H9 (cell line): ENCODE data around the gene DMRT3. TPM values are rescaled to one million over a fixed set of nuclear protein-coding genes. Genes with fewer than 3 reads are reported as not detected.

Experiments used
- DNase-seq: peaks from one replicate; pipeline ENCODE4 v3.0.0-alpha.2; 2017
- H2AFZ ChIP-seq: one replicate; pipeline ENCODE4 v1.6.1; 2013; ENCODE audit warnings: mild to moderate bottlenecking, low read length, control low read depth, moderate library complexity
- H2AK5ac ChIP-seq: 2 replicates; pipeline ENCODE4 v1.6.1; 2013; ENCODE audit warnings: low read length, control low read depth, mixed read lengths; ENCODE audit not compliant: insufficient read length
- H2BK120ac ChIP-seq: one replicate; pipeline ENCODE4 v1.6.1; 2013; ENCODE audit warnings: low read depth, mild to moderate bottlenecking, low read length, control low read depth, inconsistent platforms; ENCODE audit not compliant: poor library complexity, severe bottlenecking
- H2BK12ac ChIP-seq: 2 replicates; pipeline ENCODE4 v1.6.1; 2013; ENCODE audit warnings: low read length, control low read depth, mixed read lengths, low read depth; ENCODE audit not compliant: insufficient read length
- H2BK15ac ChIP-seq: 2 replicates; pipeline ENCODE4 v1.6.1; 2013; ENCODE audit warnings: low read depth, low read length, control low read depth
- H2BK20ac ChIP-seq: one replicate; pipeline ENCODE4 v1.6.1; 2013; ENCODE audit warnings: low read depth, mild to moderate bottlenecking, low read length, control low read depth, inconsistent platforms; ENCODE audit not compliant: poor library complexity, severe bottlenecking
- H2BK5ac ChIP-seq: 2 replicates; pipeline ENCODE4 v1.6.1; 2013; ENCODE audit warnings: low read length, control low read depth, mixed read lengths; ENCODE audit not compliant: insufficient read length
- H3K14ac ChIP-seq: 2 replicates; pipeline ENCODE4 v1.6.1; 2013; ENCODE audit warnings: low read length, control low read depth; ENCODE audit not compliant: insufficient read depth
- H3K18ac ChIP-seq: 2 replicates; pipeline ENCODE4 v1.6.1; 2013; ENCODE audit warnings: low read depth, mild to moderate bottlenecking, mixed read lengths, low read length, control low read depth; ENCODE audit not compliant: insufficient read length
- H3K23ac ChIP-seq: 2 replicates; pipeline ENCODE4 v1.6.1; 2013; ENCODE audit warnings: low read length, control low read depth, mixed read lengths, low read depth; ENCODE audit not compliant: insufficient read length
- H3K23me2 ChIP-seq: 2 replicates; pipeline ENCODE4 v1.6.1; 2013; ENCODE audit warnings: low read depth, mild to moderate bottlenecking, mixed read lengths, low read length, control low read depth; ENCODE audit not compliant: insufficient read length, poor library complexity, severe bottlenecking
- H3K27ac ChIP-seq: 2 replicates; pipeline ENCODE4 v1.5.1; 2013; ENCODE audit warnings: low read length, control low read depth, mixed read lengths, low read depth; ENCODE audit not compliant: insufficient read length
- H3K27me3 ChIP-seq: 2 replicates; pipeline ENCODE4 v1.6.1; 2013; ENCODE audit warnings: low read length, control low read depth, inconsistent platforms; ENCODE audit not compliant: insufficient read depth
- H3K4ac ChIP-seq: 2 replicates; pipeline ENCODE4 v1.6.1; 2013; ENCODE audit warnings: low read depth, mild to moderate bottlenecking, control low read depth, inconsistent platforms, low read length, moderate library complexity
- H3K4me1 ChIP-seq: 2 replicates; pipeline ENCODE4 v1.6.1; 2013; ENCODE audit warnings: low read length, control low read depth, inconsistent platforms; ENCODE audit not compliant: insufficient read depth
- H3K4me2 ChIP-seq: 2 replicates; pipeline ENCODE4 v1.6.1; 2013; ENCODE audit warnings: low read length, control low read depth, mixed read lengths; ENCODE audit not compliant: insufficient read length, insufficient read depth
- H3K56ac ChIP-seq: 2 replicates; pipeline ENCODE4 v1.6.1; 2013; ENCODE audit warnings: low read depth, mild to moderate bottlenecking, mixed read lengths, low read length, control low read depth; ENCODE audit not compliant: insufficient read length
- H3K79me1 ChIP-seq: 2 replicates; pipeline ENCODE4 v1.6.1; 2013; ENCODE audit warnings: low read depth, mild to moderate bottlenecking, moderate library complexity, low read length, control low read depth, inconsistent platforms; ENCODE audit not compliant: insufficient read depth, poor library complexity, severe bottlenecking
- H3K79me2 ChIP-seq: 2 replicates; pipeline ENCODE4 v1.6.1; 2013; ENCODE audit warnings: low read length, control low read depth, inconsistent platforms; ENCODE audit not compliant: insufficient read depth
- H3K9ac ChIP-seq: 2 replicates; pipeline ENCODE4 v1.6.1; 2013; ENCODE audit warnings: low read length, control low read depth, mixed read lengths; ENCODE audit not compliant: insufficient read length; ENCODE audit errors: extremely low read depth
- H3K9me3 ChIP-seq: one replicate; pipeline ENCODE4 v1.6.1; 2013; ENCODE audit warnings: low read depth, low read length, inconsistent platforms; ENCODE audit not compliant: control insufficient read depth
- H3T11ph ChIP-seq: one replicate; pipeline ENCODE4 v1.6.1; 2013; ENCODE audit warnings: mild to moderate bottlenecking, low read length, control low read depth, inconsistent platforms
- H4K20me1 ChIP-seq: one replicate; pipeline ENCODE4 v1.6.1; 2013; ENCODE audit not compliant: control insufficient read depth, insufficient read length, insufficient read depth
- H4K5ac ChIP-seq: 2 replicates; pipeline ENCODE4 v1.6.1; 2013; ENCODE audit warnings: low read depth, mild to moderate bottlenecking, mixed read lengths, low read length, control low read depth; ENCODE audit not compliant: insufficient read length
- H4K8ac ChIP-seq: replicated peaks from 2 replicates; pipeline ENCODE4 v1.6.1; 2013; ENCODE audit warnings: low read length, control low read depth, mixed read lengths, low read depth; ENCODE audit not compliant: insufficient read length
- H4K91ac ChIP-seq: 2 replicates; pipeline ENCODE4 v1.6.1; 2013; ENCODE audit warnings: low read depth, mild to moderate bottlenecking, moderate library complexity, mixed read lengths, low read length, control low read depth; ENCODE audit not compliant: insufficient read length
- H3K27ac Mint-ChIP-seq, 3 experiments: 2 replicates in 2 of 3; 3 replicates in 1 of 3; pipeline ENCODE4 v1.8.0; 2020 to 2021; ENCODE audit warnings: mixed read lengths in 3 of 3, mild to moderate bottlenecking in 1 of 3, moderate library complexity in 1 of 3
- H3K27me3 Mint-ChIP-seq: 2 replicates; pipeline ENCODE4 v1.8.0; 2021; ENCODE audit warnings: low read depth, mild to moderate bottlenecking, moderate library complexity, mixed read lengths
- H3K36me3 Mint-ChIP-seq, 3 experiments: 2 replicates in 2 of 3; 3 replicates in 1 of 3; pipeline ENCODE4 v1.8.0; 2020 to 2021; ENCODE audit warnings: low read depth in 3 of 3, mixed read lengths in 3 of 3; ENCODE audit not compliant: insufficient read depth in 1 of 3
- H3K4me1 Mint-ChIP-seq, 2 experiments: 2 replicates each; pipeline ENCODE4 v1.8.0; 2020; ENCODE audit warnings: mixed read lengths in 2 of 2
- H3K4me3 Mint-ChIP-seq, 2 experiments: 2 replicates in 1 of 2; 3 replicates in 1 of 2; pipeline ENCODE4 v1.8.0; 2020 to 2021; ENCODE audit warnings: mild to moderate bottlenecking in 2 of 2, mixed read lengths in 2 of 2, moderate library complexity in 1 of 2
- H3K9me3 Mint-ChIP-seq, 2 experiments: 2 replicates in 1 of 2; 3 replicates in 1 of 2; pipeline ENCODE4 v1.8.0; 2020; ENCODE audit warnings: mild to moderate bottlenecking in 2 of 2, mixed read lengths in 2 of 2, moderate library complexity in 1 of 2
- CTCF ChIP-seq: fragments of 200-600 bp; sonication (generic); conservative IDR thresholded peaks from 3 replicates; pipeline ENCODE4 v1.8.0; 2021; ENCODE audit warnings: antibody characterized with exemption, mild to moderate bottlenecking
- WGBS: extraction: QIAGEN DNeasy Blood & Tissue Kit; methylation state at CpG from one replicate; pipeline ENCODE4 v1.1.7; 2013; ENCODE audit warnings: missing lambda C conversion rate, low lambda C conversion rate, mixed read lengths; ENCODE audit not compliant: insufficient read length; ENCODE audit errors: extremely low coverage; 5-methylcytosine and 5-hydroxymethylcytosine counted together
- total RNA-seq: library from RNA; stranded (reverse); gene quantifications from 2 replicates; pipeline ENCODE4 v1.2.1, GENCODE V29; 2021

Gene DMRT3
- total RNA-seq, 1 experiment from 2014 or later: not detected

GRCh38 chr9:1018121-1018520 lies 41.7 kb downstream of the DMRT3 start:
- Histone ChIP-seq H2BK15ac (no peak overlapping the region), H3T11ph (no peak overlapping the region), H3K9ac (no peak overlapping the region), H3K4ac (no peak overlapping the region), H3K4me2 (no peak overlapping the region), H3K79me1 (no peaks in the 10 kb centered on the region), H4K20me1 (no peaks in the 10 kb centered on the region), H3K27ac (no peak overlapping the region), H3K14ac (no peak overlapping the region), H3K79me2 (no peaks in the 10 kb centered on the region), H2BK5ac (no peak overlapping the region), H4K5ac (no peak overlapping the region), H2AK5ac (no peak overlapping the region), H3K23me2 (no peaks in the 10 kb centered on the region), H3K56ac (no peak overlapping the region), H2BK20ac (no peak overlapping the region), H2BK120ac (no peak overlapping the region), H2BK12ac (no peak overlapping the region), H4K91ac (no peak overlapping the region), H4K8ac (no peak overlapping the region), H2AFZ (no peak overlapping the region), H3K23ac (no peak overlapping the region), H3K9me3 (peaks cover 1% of the 10 kb centered on the region), H3K18ac (no peak overlapping the region), H3K4me1 (no peaks in the 10 kb centered on the region), H3K27me3 (no peaks in the 10 kb centered on the region)
- no peaks in the 10 kb centered on the region for H3K4me1 Mint-ChIP-seq
- peaks cover 39% of the 10 kb centered on the region for H3K27me3 Mint-ChIP-seq
- H3K4me3 Mint-ChIP-seq: no peak overlapping the region
- H3K9me3 Mint-ChIP-seq: peaks cover 9 to 11% of the 10 kb centered on the region in 2 experiments; a peak in 4 of 5 replicates
- peak; percentile 69 for TF ChIP-seq CTCF
- no CpG with 5 or more reads among the region's 10 CpGs for WGBS
- H3K36me3 Mint-ChIP-seq: no peaks in the 10 kb centered on the region
- no peak overlapping the region for H3K27ac Mint-ChIP-seq
- peak; percentile 58 for DNase-seq
